Erythroblast (primary cell): Measurements from ENCODE around the gene CDH13.

Experiments used
- DNase-seq, 2 experiments: peaks; one replicate each; lab custom pipeline; 2025; lab: John Stamatoyannopoulos, UW
- GATA1 ChIP-seq: IDR thresholded peaks from 2 replicates; pipeline ENCODE4 v1.6.1; 2011; ENCODE audit warnings: low read depth, mild to moderate bottlenecking, control low read depth, low read length, moderate library complexity
- POLR2A ChIP-seq: IDR thresholded peaks from 2 replicates; pipeline ENCODE4 v1.6.1; 2011; ENCODE audit warnings: mild to moderate bottlenecking, low read length

CDH13 gene

DNA sequence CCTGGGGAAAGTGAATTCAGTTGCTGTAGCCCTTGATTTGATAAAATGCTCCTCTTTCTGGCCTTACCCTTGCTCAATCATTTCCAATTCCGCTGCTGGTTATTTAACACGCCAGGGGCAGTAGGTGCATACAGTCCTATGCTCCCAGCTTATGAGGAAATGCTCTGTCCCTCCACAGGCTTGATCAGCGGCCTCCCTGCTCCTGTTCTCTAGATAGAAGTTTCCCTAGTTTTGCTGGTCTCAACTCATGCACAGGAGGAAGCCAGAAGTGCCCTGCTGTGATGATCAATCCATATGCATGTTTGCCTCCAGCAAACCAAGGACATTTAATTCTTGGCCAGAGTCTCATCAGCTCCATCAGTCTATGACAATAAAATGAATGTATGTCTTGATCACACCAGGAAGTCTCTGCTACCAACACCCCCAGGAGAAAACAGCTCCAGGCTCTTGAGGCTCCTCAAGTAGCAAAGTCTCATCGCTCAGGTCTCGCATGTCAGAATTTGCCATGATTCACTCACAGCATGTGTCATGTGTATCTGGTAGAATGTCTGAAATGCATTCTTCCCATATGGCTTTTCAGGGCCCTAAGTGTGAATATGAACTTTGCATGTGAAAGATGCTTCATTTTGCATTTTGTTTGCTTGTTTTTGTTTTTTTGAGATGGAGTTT lies 208.9 kb downstream of the CDH13 start:
- no peak for DNase-seq
- TF ChIP-seq GATA1: no peak
- no peak for TF ChIP-seq POLR2A

DNA sequence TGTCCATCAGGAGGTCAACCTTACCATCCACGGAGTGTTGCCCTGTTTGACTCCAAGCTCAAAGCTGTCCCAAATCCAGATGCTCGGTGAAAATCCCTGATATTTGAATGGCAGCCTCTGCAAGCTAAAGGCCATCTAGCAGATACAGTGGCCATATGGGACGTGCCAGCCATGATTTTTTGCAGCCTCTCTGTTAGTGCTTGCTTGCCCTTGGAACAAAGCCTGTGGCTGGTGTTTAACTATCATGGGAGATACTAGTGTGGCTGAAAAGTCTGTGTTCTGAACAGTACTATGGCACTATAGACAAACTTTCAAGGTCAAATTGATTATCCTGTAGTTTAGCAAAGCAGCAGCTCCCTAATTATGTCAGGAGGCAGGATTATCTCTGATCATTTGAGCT lies 214.3 kb downstream of the CDH13 start:
- TF ChIP-seq GATA1 (no peak), POLR2A (no peak)
- DNase-seq: no peak

GRCh38 chr16:82843606-82844271 lies 217.0 kb downstream of the CDH13 start:
- TF ChIP-seq POLR2A (no peak), GATA1 (no peak)
- no peak for DNase-seq

- no peak for DNase-seq
- TF ChIP-seq POLR2A (no peak), GATA1 (no peak)
Observed at GRCh38 chr16:82845116-82845515, 218.3 kb downstream of the CDH13 start.

- TF ChIP-seq POLR2A (no peak), GATA1 (no peak)
- DNase-seq: no peak
Observed at GRCh38 chr16:82846806-82847205, 220.0 kb downstream of the CDH13 start.

- no peak for DNase-seq
- TF ChIP-seq POLR2A: no peak
- TF ChIP-seq GATA1: no peak
Observed at GRCh38 chr16:82848013-82848412, 221.2 kb downstream of the CDH13 start.

- no peak for DNase-seq
- TF ChIP-seq POLR2A (no peak), GATA1 (no peak)
Observed at GRCh38 chr16:82852388-82853008, 225.7 kb downstream of the CDH13 start.

GRCh38 chr16:82855471-82855870 lies 228.7 kb downstream of the CDH13 start:
- DNase-seq: no peak
- TF ChIP-seq GATA1: no peak
- TF ChIP-seq POLR2A: no peak

- no peak for TF ChIP-seq POLR2A
- no peak for TF ChIP-seq GATA1
Observed at GRCh38 chr16:82857693-82858365, 231.1 kb downstream of the CDH13 start.

GRCh38 chr16:82859662-82860061 lies 232.9 kb downstream of the CDH13 start:
- TF ChIP-seq GATA1: no peak
- TF ChIP-seq POLR2A: no peak
- DNase-seq: no peak

More at GRCh38 chr16:82857693-82858365, 231.1 kb downstream of the CDH13 start:
- no peak for DNase-seq

DNA sequence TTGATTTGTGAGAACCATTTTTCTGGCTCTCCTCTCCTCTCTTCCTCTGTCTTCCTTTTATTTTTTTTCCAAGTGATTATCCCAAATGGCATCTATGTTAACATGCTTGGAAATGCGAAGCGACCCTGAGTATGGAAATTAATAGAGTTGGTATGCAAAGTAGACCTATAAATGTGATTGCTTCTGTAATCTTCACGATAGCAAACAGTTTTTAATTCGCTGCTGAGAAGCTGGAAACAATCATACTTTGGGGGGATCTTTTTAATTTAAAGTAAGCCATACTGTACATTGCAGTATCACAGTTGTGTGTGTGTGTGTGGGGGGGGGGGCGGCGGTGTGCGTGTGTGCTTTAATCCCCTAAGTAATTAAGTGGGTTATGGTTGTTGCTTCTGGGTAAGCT lies 233.3 kb downstream of the CDH13 start:
- TF ChIP-seq GATA1 (no peak), POLR2A (no peak)
- no peak for DNase-seq

- DNase-seq: no peak
- TF ChIP-seq GATA1: no peak
- TF ChIP-seq POLR2A: no peak
Observed at GRCh38 chr16:82862057-82862456, 235.3 kb downstream of the CDH13 start.

DNA sequence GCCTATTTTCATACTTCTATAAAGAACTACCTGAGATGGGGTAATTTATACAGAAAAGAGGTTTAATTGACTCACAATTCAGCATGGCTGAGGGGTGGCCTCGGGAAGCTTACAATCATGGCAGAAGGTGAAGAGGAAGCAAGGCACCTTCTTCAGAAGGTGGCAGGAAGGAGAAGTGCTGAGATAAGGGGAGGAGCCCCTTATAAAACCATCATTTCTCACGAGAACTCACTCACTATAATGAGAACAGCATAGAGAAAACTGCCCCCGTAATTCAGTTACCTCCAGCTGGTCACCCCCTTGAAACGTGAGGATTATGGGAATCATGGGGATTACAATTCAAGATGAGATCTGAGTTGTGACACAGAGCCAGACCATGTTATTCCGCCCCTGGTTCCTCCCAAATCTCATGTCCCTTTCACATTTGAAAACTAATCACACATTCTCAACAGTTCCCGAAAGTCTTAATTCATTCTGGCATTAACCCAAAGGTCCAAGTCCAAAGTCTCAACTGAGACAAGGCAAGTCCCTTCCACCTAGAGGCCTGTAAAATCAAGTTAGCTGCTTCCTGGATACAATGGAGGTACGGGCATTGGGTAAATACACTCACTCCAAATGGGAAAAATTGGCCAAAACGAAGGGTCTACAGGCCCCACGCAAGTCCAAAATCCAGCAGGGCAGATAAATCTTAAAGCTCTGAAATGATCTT lies 237.7 kb downstream of the CDH13 start:
- TF ChIP-seq GATA1 (no peak), POLR2A (no peak)

More for the DNA sequence above, 237.7 kb downstream of the CDH13 start:
- DNase-seq: no peak
